Heart right ventricle (tissue), 16 donors: ENCODE data around the gene STUM. TPM values are rescaled to one million over a fixed set of nuclear protein-coding genes. Genes with fewer than 3 reads are reported as not detected.

Experiments
- ATAC-seq, 8 donors: fragments of 200-7000 bp; cut with Tn5 transposase; one replicate each; pipeline ENCODE4 v1.9.1; 2020; ENCODE audit warnings: mild to moderate bottlenecking in 8 of 8, moderate library complexity in 8 of 8, moderate number of reproducible peaks in 1 of 8
- DNase-seq, 2 donors: peaks; one replicate each; pipeline ENCODE4 v3.0.0-alpha.2; 2020
- H3K27ac ChIP-seq, 10 donors: fragments of 200-600 bp; sonication (generic) in 2 of 10; one replicate each; pipeline versions ENCODE4 v1.5.0 to v1.8.0; 2020 to 2022; ENCODE audit warnings: mild to moderate bottlenecking in 3 of 10
- H3K27me3 ChIP-seq, 7 donors: fragments of 200-600 bp; one replicate each; pipeline ENCODE4 v1.8.0; 2021 to 2022; ENCODE audit warnings: mild to moderate bottlenecking in 2 of 7
- H3K36me3 ChIP-seq, 9 donors: fragments of 200-600 bp; sonication (generic) in 1 of 9; one replicate each; pipeline versions ENCODE4 v1.5.0 to v1.8.0; 2020 to 2022; ENCODE audit warnings: mild to moderate bottlenecking in 2 of 9
- H3K4me1 ChIP-seq, 9 donors: fragments of 200-600 bp; sonication (generic) in 1 of 9; one replicate each; pipeline versions ENCODE4 v1.5.0 to v1.8.0; 2020 to 2022; ENCODE audit warnings: mild to moderate bottlenecking in 4 of 9
- H3K4me3 ChIP-seq, 10 donors: fragments of 200-600 bp; sonication (generic) in 2 of 10; one replicate each; pipeline versions ENCODE4 v1.5.0 to v1.8.0; 2020 to 2022; ENCODE audit warnings: mild to moderate bottlenecking in 7 of 10, moderate library complexity in 2 of 10
- H3K9me3 ChIP-seq, 11 donors: fragments of 200-600 bp in 10 of 11; sonication (generic) in 2 of 11; one replicate each; pipeline versions ENCODE4 v1.5.0 to v1.8.0; 2013 to 2022; ENCODE audit warnings: mild to moderate bottlenecking in 2 of 11, control low read depth in 1 of 11, moderate library complexity in 1 of 11
- WGBS, 2 donors: extraction: QIAGEN DNeasy Blood & Tissue Kit; methylation state at CpG; one replicate each; pipeline ENCODE4 v1.1.7; 2013; ENCODE audit warnings: inconsistent platforms in 1 of 2; 5-methylcytosine and 5-hydroxymethylcytosine counted together
- intact Hi-C, 10 donors: fragments of 100-400 bp; cut with DNase I; formaldehyde crosslinking; loops; one replicate each; pipeline versions ENCODE4 v1.11.1 to v1.14.2; 2022
- polyA plus RNA-seq, 2 donors: library from polyadenylated mRNA; stranded (reverse); fragments of 200-250 nt; gene quantifications; one replicate each; pipeline ENCODE4 v1.2.3, GENCODE V29; 2013
- total RNA-seq, 10 donors: library from RNA; stranded (reverse); fragmentation: NEBNext Ultra II Directional in 3 of 10; extraction: Animal tissue kit (Norgen Biotek cat#: 25700) in 3 of 10; gene quantifications; one replicate each; pipeline versions ENCODE4 v1.2.1 to v1.2.4, GENCODE V29; 2021 to 2023
- TF ChIP-seq, protein P1 (sequence below), 9 donors: fragments of 200-600 bp; sonication (generic) in 2 of 9; IDR thresholded peaks; one replicate each; pipeline versions ENCODE4 v1.5.0 to v1.8.0; 2021 to 2022; ENCODE audit warnings: antibody characterized with exemption in 9 of 9, mild to moderate bottlenecking in 5 of 9, moderate library complexity in 1 of 9
- donor health status: Arrhythmogenic right ventricular cardiomyopathy.
- donor health status: ischemic (EF 13 %, LVEDD 7.1; RV severe dilation, severe dysfunction).
- donor health status: healthy with polysubstance abuse.
- donor health status: DM: no; HTN: yes; CAD: no.
- donor health status: DM: no; HTN: no; CAD: no.
- donor health status: ischemic (EF 25% LVEDD 6.9; RV normal size, moderate dysfunction).
- donor health status: ischemic (EF 25% LVEDD 5.7; RV mildly dilated, moderate dysfunction).
- donor health status: healthy.
- donor health status: DM: yes; HTN: yes; CAD: no.
- donor health status: Ischemic cardiomyopathy.
- donor health status: ischemic (EF 35%, LVEDD 5.7; RV mildly dilated, moderate dysfunction).
- donor health status: nonischemic (EF 11% LVEDD 7.7; RV severe dilation, severe dysfunction).
- donor health status: DM: yes; HTN: yes; CAD: no.
- donor health status: PGD.
- donor health status: ischemic (EF 29% LVEDD 5.4; RV normal size, mild dysfunction).
- donor health status: nonischemic (EF 23%, LVEDD 6.1; RV moderate dilation, normal function).

The STUM gene
- total and polyA plus RNA-seq, 12 donors: 0.36 to 2.8 (median 0.94) TPM

DNA sequence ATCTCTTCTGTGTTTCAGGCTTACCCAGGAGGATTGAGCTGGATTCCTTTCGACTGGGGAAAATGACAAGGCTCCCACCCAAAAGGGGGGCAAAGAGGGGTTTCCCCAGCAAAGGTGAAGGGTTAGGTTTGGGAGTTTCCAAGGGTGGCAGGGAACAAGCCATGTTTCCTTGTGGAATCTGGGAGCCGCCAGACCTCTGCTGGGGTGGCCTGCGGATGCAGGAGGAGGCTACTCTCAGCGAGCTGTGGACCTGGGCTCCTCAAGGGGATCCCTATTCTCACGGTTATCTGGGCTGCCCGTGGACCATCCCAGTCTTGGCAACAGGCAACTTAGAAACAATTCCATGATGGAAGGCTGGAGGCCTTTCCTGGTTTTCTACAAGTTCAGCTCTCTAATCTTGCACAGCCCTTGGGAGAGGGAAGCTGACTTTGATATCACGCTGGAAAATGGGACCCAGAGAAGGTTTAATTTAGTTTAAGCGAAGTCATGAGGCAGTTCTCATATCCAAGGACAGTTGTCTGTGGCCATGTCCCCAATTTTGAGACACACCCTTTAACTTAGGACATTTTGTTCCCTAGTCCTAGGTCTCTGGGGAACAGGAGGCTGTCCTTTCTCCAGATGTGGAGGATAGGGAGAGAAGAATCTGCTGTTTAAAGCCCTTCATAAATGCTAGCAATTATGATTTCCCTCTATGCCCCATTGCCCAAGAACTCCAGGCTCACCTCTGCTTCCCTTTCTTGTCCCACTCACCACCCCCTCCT lies 24.7 kb upstream of the STUM start:
- no peaks in the 10 kb centered on the region for H3K36me3 ChIP-seq
- H3K27ac ChIP-seq: peak overlapping the region in 6 of 10 donors; percentile 25 to 77 (median 56)
- no peak overlapping the region for H3K4me3 ChIP-seq
- H3K9me3 ChIP-seq: peaks cover 0 to 16% (median 0%) of the 10 kb centered on the region in 11 donors
- 76 to 85% methylated on average over 8 of the region's 8 CpGs for WGBS, 2 donors
- DNase-seq (no peak), ATAC-seq (peak in 3 of 8 donors; percentile 25 to 47 (median 26))
- H3K4me1 ChIP-seq: peaks cover 0 to 24% (median 7%) of the 10 kb centered on the region in 9 donors
- intact Hi-C loops: loop anchor here in 1 of 10 donors (5.0 kb wide), 1 partner anchor 52 kb away; no protein-coding TSS in a partner anchor
- no peaks in the 10 kb centered on the region for H3K27me3 ChIP-seq
- TF ChIP-seq, protein P1, sequence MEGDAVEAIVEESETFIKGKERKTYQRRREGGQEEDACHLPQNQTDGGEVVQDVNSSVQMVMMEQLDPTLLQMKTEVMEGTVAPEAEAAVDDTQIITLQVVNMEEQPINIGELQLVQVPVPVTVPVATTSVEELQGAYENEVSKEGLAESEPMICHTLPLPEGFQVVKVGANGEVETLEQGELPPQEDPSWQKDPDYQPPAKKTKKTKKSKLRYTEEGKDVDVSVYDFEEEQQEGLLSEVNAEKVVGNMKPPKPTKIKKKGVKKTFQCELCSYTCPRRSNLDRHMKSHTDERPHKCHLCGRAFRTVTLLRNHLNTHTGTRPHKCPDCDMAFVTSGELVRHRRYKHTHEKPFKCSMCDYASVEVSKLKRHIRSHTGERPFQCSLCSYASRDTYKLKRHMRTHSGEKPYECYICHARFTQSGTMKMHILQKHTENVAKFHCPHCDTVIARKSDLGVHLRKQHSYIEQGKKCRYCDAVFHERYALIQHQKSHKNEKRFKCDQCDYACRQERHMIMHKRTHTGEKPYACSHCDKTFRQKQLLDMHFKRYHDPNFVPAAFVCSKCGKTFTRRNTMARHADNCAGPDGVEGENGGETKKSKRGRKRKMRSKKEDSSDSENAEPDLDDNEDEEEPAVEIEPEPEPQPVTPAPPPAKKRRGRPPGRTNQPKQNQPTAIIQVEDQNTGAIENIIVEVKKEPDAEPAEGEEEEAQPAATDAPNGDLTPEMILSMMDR (IDR thresholded peaks at IDR 0.05): no peak

DNA sequence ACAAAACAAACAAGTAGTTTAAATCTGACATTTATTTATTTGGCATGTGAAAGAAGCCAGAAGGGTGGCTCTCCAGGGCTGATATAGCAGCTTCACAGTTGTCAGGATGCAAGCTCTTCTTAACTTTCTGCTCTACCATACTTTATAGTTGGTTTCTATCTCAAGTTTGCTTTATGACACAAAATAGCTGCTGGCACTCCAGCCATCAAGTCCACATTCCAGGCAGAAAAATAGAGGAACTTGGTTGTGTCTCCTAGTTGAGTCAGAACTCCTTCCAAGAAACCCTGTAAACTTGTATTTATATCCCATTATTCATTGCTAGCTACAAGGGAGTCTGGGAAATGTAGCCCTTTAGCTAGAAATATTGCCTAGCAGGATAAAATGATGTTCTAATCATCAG lies 24.0 kb upstream of the STUM start:
- Histone ChIP-seq H3K4me1 (peaks cover 0 to 23% (median 7%) of the 10 kb centered on the region in 9 donors), H3K4me3 (no peak overlapping the region), H3K27me3 (no peaks in the 10 kb centered on the region), H3K36me3 (no peaks in the 10 kb centered on the region), H3K9me3 (peaks cover 0 to 16% (median 0%) of the 10 kb centered on the region in 11 donors), H3K27ac (no peak overlapping the region)
- TF ChIP-seq, protein P1 (IDR thresholded peaks at IDR 0.05): no peak
- DNase-seq (no peak), ATAC-seq (no peak)
- intact Hi-C loops: loop anchor here in 1 of 10 donors (5.0 kb wide), 1 partner anchor 52 kb away; no protein-coding TSS in a partner anchor

DNA sequence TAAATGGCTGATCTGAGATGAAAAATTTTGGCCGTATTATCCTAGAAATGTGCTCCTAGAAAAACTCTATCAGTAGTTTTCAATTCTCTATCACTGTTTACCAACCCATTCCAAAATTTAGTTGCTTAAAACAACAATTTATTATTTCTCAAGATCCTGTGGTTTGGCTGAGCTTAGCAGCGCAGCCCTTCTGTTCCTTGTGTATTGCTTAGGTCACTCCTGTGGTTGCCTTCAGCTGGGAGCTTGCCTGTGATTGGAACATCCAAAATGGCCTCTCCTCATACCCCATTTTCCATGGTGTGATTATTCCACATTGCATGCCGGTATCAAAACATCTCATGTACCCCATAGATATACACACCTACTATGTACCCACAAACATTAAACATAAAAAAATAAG lies 22.8 kb upstream of the STUM start:
- H3K4me3 ChIP-seq: no peak overlapping the region
- H3K27ac ChIP-seq: no peak overlapping the region
- H3K27me3 ChIP-seq: no peaks in the 10 kb centered on the region
- no peak for DNase-seq
- WGBS, 2 donors: 96 to 97% methylated on average over 3 of the region's 3 CpGs
- no peaks in the 10 kb centered on the region for H3K36me3 ChIP-seq
- TF ChIP-seq, protein P1 (IDR thresholded peaks at IDR 0.05): no peak
- H3K9me3 ChIP-seq: peaks cover 0 to 16% (median 0%) of the 10 kb centered on the region in 11 donors
- peaks cover 0 to 13% (median 0%) of the 10 kb centered on the region in 9 donors for H3K4me1 ChIP-seq
- intact Hi-C loops: no loop called here
- ATAC-seq: no peak

DNA sequence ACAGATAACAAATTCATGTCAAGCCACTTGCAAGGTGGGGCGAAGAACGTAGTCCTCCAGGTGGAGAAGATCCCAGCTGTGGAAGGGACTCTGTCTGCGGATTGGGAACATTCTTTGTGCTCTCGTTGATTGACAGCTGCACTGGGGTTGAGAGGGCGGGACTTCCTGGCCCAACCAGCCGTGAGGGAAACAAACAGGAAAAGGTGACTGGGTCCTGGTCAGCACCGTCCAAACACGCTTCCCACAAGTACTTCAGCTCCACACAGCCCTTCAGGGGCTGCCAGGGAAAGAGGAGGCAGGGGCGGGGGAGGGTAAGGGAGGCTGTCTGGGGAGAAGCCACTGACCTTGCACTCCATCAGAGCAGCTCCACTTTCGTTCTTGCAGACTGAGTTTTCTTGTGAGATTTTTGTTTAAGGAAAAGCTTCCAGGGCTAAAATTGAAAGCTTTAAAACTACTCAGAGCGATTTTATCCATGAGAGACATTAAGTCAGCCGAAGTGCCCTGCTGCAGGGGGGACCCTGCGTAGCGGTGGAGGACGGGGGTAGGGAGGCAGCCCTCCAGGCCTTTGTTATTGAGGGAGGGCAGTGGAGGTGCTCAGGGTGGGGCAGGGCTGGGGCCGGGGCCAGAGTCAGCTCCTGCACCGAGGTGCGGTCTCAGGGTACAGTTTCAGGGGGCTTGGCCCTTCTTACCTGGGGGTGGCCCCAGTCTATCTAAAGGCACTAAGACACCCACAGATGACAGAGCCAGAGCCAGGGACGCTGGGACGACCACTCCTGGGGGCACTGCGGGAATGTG lies 21.6 kb upstream of the STUM start:
- no peaks in the 10 kb centered on the region for H3K36me3 ChIP-seq
- DNase-seq (peak; percentile 40 to 58), ATAC-seq (peak; percentile 40 to 75 (median 65))
- peaks cover 0 to 16% (median 0%) of the 10 kb centered on the region in 11 donors for H3K9me3 ChIP-seq
- no peaks in the 10 kb centered on the region for H3K27me3 ChIP-seq
- WGBS, 2 donors: 68 to 70% methylated on average over 21 of the region's 21 CpGs
- TF ChIP-seq, protein P1 (IDR thresholded peaks at IDR 0.05): no peak
- peak overlapping the region in 6 of 10 donors; percentile 30 to 69 (median 34) for H3K27ac ChIP-seq
- peak overlapping the region in 6 of 10 donors; percentile 15 to 26 (median 18) for H3K4me3 ChIP-seq
- H3K4me1 ChIP-seq: peaks cover 0 to 13% (median 0%) of the 10 kb centered on the region in 9 donors
- intact Hi-C loops: no loop called here
